ENCODE results near the gene URI1. TPM values are rescaled to one million over a fixed set of nuclear protein-coding genes. Genes with fewer than 3 reads are reported as not detected.

URI1 gene
- total RNA-seq, 1 donor from 2014 or later = 63.2 TPM

DNA sequence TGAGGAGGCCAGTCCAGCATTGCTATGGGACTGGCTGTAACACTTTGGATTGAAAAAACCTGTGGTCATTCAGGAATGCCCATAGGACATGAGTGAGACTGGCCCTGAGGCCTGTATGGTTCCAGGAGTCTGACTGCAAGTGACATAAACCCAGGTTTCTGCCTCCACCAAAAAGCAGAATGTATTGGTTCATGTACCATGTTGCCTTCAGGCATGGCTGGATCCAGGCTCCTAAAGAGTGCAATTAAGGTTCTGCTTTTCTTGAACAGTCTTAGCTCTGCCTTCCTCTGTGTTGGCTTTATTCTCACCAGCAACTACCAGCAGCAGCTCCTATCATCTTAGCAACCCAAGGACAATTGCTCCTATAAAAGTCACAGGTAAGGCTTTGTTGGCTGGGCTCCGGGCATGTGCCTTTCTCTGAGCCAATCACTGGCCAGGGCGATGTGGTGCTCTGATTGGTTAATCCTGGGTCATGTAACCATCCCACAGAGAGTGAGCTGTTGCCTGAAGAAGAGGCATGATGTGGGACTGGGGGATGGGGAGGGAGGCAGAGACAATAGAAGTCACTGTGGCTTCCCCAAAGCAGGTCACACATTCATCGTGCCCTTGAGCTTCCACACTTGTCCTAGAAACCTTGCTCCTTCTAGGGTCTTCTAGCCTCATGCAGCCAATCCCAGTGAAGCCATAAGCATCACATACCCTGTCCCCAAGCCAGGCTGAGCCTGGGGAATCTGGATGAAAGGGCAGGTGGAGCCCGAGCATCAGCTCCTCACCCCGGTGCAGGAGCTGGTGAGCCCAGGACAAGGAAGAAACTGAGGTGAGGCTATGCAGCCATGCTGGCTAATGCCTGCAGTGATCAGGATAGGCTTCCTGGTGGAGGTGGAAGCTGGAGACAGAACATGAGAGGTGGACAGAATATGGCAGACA lies 123.9 kb downstream of the URI1 start:
- no peaks in the 10 kb centered on the region for H3K4me1 Mint-ChIP-seq (ENCODE audit: unreplicated experiment)

More for the DNA sequence above, 123.9 kb downstream of the URI1 start:
- no peaks in the 10 kb centered on the region for H3K9me3 Mint-ChIP-seq
- H3K4me3 Mint-ChIP-seq = no peak overlapping the region
- H3K27me3 Mint-ChIP-seq = peaks cover 6% of the 10 kb centered on the region
- TF ChIP-seq CTCF (conservative IDR thresholded peaks at IDR 0.05) = no peak
- no peak overlapping the region for H3K27ac Mint-ChIP-seq
- H3K36me3 Mint-ChIP-seq = no peaks in the 10 kb centered on the region
- peak; percentile 43 for DNase-seq (ENCODE audit: extremely low spot score, unreplicated experiment)

Other genes with a start within 250 kb of the URI1 start
- 18.0 and 23.9 TPM in 2 replicates for gene C19orf12, start 227.0 kb upstream of the URI1 start, total RNA-seq (ENCODE audit: low replicate concordance)
- gene CCNE1, start 130.2 kb upstream of the URI1 start, total RNA-seq (ENCODE audit: low replicate concordance) = 12.0 and 13.5 TPM in 2 replicates

Measured in type B pancreatic cell (in vitro differentiated cells).